Sigmoid colon (tissue), 4 donors: Measurements from ENCODE around the gene LPP.

Source experiments
- CTCF ChIP-seq, 4 experiments: fragments of 450-650 bp in 3 of 4; fragments of 200-600 bp in 1 of 4; IDR thresholded peaks; one replicate each; pipeline ENCODE4 v1.5.1; 2016 to 2019; ENCODE audit warnings: antibody characterized with exemption in 4 of 4, mild to moderate bottlenecking in 3 of 4, moderate library complexity in 2 of 4
- POLR2A ChIP-seq, 2 donors: fragments of 450-650 bp; IDR thresholded peaks; one replicate each; pipeline ENCODE4 v1.6.1; 2016; ENCODE audit warnings: antibody characterized with exemption in 2 of 2, mild to moderate bottlenecking in 2 of 2, moderate library complexity in 2 of 2
- POLR2AphosphoS5 ChIP-seq, 4 donors: sonication (generic); formaldehyde crosslinking; IDR thresholded peaks; one replicate each; pipeline ENCODE4 v1.6.1; 2017; ENCODE audit warnings: antibody characterized with exemption in 4 of 4

GRCh38 chr3:188720215-188720614, 566.3 kb downstream of the LPP start:
- no peak for TF ChIP-seq CTCF (IDR thresholded peaks at IDR 0.05)
- no peak for TF ChIP-seq POLR2A (IDR thresholded peaks at IDR 0.05)
- TF ChIP-seq POLR2AphosphoS5 (IDR thresholded peaks at IDR 0.05) = no peak
